Liver (tissue), 9 donors: ENCODE data around the gene CDH1. TPM values are rescaled to one million over a fixed set of nuclear protein-coding genes. Genes with fewer than 3 reads are reported as not detected.

Experiments used
- DNase-seq: peaks from one replicate; pipeline ENCODE4 v3.0.0-alpha.2; 2017; ENCODE audit warnings: low spot score
- H3K27ac ChIP-seq, 2 donors: one replicate each; pipeline ENCODE4 v1.7.0; 2013; ENCODE audit warnings: inconsistent platforms in 2 of 2, low read length in 2 of 2, control low read depth in 1 of 2, low read depth in 1 of 2, mild to moderate bottlenecking in 1 of 2
- H3K27me3 ChIP-seq, 4 donors: one replicate each; pipeline versions ENCODE4 v1.6.1 to v1.7.0; 2013; ENCODE audit warnings: low read length in 3 of 4, inconsistent platforms in 1 of 4, mild to moderate bottlenecking in 1 of 4, moderate library complexity in 1 of 4; ENCODE audit not compliant: control insufficient read depth in 4 of 4, insufficient read depth in 4 of 4
- H3K36me3 ChIP-seq, 4 donors: one replicate each; pipeline versions ENCODE4 v1.6.1 to v1.7.0; 2013; ENCODE audit warnings: low read length in 3 of 4, mild to moderate bottlenecking in 3 of 4, low read depth in 1 of 4, moderate library complexity in 1 of 4; ENCODE audit not compliant: control insufficient read depth in 4 of 4, insufficient read depth in 3 of 4
- H3K4me1 ChIP-seq, 4 donors: one replicate each; pipeline versions ENCODE4 v1.6.1 to v1.7.0; 2013; ENCODE audit warnings: low read length in 3 of 4, mild to moderate bottlenecking in 3 of 4, moderate library complexity in 1 of 4; ENCODE audit not compliant: control insufficient read depth in 4 of 4, insufficient read depth in 4 of 4
- H3K4me3 ChIP-seq, 3 donors: one replicate each; pipeline versions ENCODE4 v1.6.1 to v1.7.0; 2013; ENCODE audit warnings: low read length in 3 of 3, control low read depth in 1 of 3, low read depth in 1 of 3, mild to moderate bottlenecking in 1 of 3
- H3K9ac ChIP-seq, 2 donors: one replicate each; pipeline ENCODE4 v1.7.0; 2013; ENCODE audit warnings: low read length in 2 of 2, mild to moderate bottlenecking in 2 of 2, moderate library complexity in 2 of 2, control low read depth in 1 of 2, low read depth in 1 of 2
- H3K9me3 ChIP-seq, 4 donors: one replicate each; pipeline versions ENCODE4 v1.6.1 to v1.7.0; 2013; ENCODE audit warnings: low read length in 3 of 4; ENCODE audit not compliant: control insufficient read depth in 4 of 4
- EGR1 ChIP-seq, 2 donors: IDR thresholded peaks; 2 replicates each; pipeline ENCODE4 v1.6.1; 2016 to 2018; ENCODE audit warnings: antibody characterized with exemption in 2 of 2, low read depth in 2 of 2
- FOXA1 ChIP-seq: IDR thresholded peaks from 2 replicates; pipeline ENCODE4 v1.6.1; 2016; ENCODE audit warnings: antibody characterized with exemption
- FOXA2 ChIP-seq: IDR thresholded peaks from 2 replicates; pipeline ENCODE4 v1.6.1; 2016; ENCODE audit warnings: antibody characterized with exemption
- GABPA ChIP-seq, 2 donors: IDR thresholded peaks in 1 of 2; conservative IDR thresholded peaks in 1 of 2; 2 replicates each; pipeline ENCODE4 v1.6.1; 2016; ENCODE audit warnings: antibody characterized with exemption in 2 of 2, mild to moderate bottlenecking in 1 of 2, moderate library complexity in 1 of 2
- HNF4A ChIP-seq, 2 donors: conservative IDR thresholded peaks; 2 replicates each; pipeline ENCODE4 v1.6.1; 2016; ENCODE audit warnings: antibody characterized with exemption in 2 of 2, mild to moderate bottlenecking in 2 of 2
- HNF4G ChIP-seq: IDR thresholded peaks from 2 replicates; pipeline ENCODE4 v1.6.1; 2016; ENCODE audit warnings: antibody characterized with exemption
- JUND ChIP-seq, 2 donors: IDR thresholded peaks; 2 replicates each; pipeline ENCODE4 v1.6.1; 2016; ENCODE audit warnings: antibody characterized with exemption in 2 of 2
- NR2F2 ChIP-seq: IDR thresholded peaks from 2 replicates; pipeline ENCODE4 v1.6.1; 2016; ENCODE audit warnings: antibody characterized with exemption
- RAD21 ChIP-seq, 2 donors: IDR thresholded peaks; 2 replicates each; pipeline ENCODE4 v1.6.1; 2016; ENCODE audit warnings: antibody characterized with exemption in 2 of 2, mild to moderate bottlenecking in 2 of 2
- RXRA ChIP-seq, 2 donors: IDR thresholded peaks; 2 replicates each; pipeline ENCODE4 v1.6.1; 2017 to 2018; ENCODE audit warnings: antibody characterized with exemption in 2 of 2, mild to moderate bottlenecking in 1 of 2
- SP1 ChIP-seq: IDR thresholded peaks from 2 replicates; pipeline ENCODE4 v1.6.1; 2018; ENCODE audit warnings: antibody characterized with exemption, mild to moderate bottlenecking
- TAF1 ChIP-seq: conservative IDR thresholded peaks from 2 replicates; pipeline ENCODE4 v1.6.1; 2016; ENCODE audit warnings: antibody characterized with exemption, mild to moderate bottlenecking
- YY1 ChIP-seq: IDR thresholded peaks from 2 replicates; pipeline ENCODE4 v1.6.1; 2016; ENCODE audit warnings: antibody characterized with exemption, mild to moderate bottlenecking
- WGBS: extraction: QIAGEN DNeasy Blood & Tissue Kit; methylation state at CpG from one replicate; pipeline ENCODE4 v1.1.7; 2013; 5-methylcytosine and 5-hydroxymethylcytosine counted together
- polyA plus RNA-seq, 2 donors: library from polyadenylated mRNA; stranded (reverse) in 1 of 2; unstranded in 1 of 2; fragments of 200-250 nt in 1 of 2; fragments of >200 nt in 1 of 2; fragmentation: Nextera tagmentation in 1 of 2; extraction: Ambion mirVana in 1 of 2; gene quantifications; one replicate each; pipeline versions ENCODE4 v1.2.1 to v1.2.3, GENCODE V29; 2013 to 2015
- total RNA-seq, 2 donors: library from RNA; depleted of rRNA; stranded (reverse); fragments of >200 nt; gene quantifications; one replicate each; pipeline ENCODE4 v1.2.3, GENCODE V29; 2014
- TF ChIP-seq, protein P1 (sequence below): IDR thresholded peaks from 2 replicates; pipeline ENCODE4 v1.6.1; 2016; ENCODE audit warnings: antibody characterized with exemption
- TF ChIP-seq, protein P2 (sequence below): IDR thresholded peaks from 2 replicates; pipeline ENCODE4 v1.6.1; 2016; ENCODE audit warnings: antibody characterized with exemption, mild to moderate bottlenecking
- TF ChIP-seq, protein P3 (sequence below): fragments of 150-350 bp; IDR thresholded peaks from 2 replicates; pipeline ENCODE4 v1.5.1; 2017; ENCODE audit warnings: improper control_type of control experiment, low read depth, low read length; ENCODE audit not compliant: missing input control
- TF ChIP-seq, protein P4 (sequence below): IDR thresholded peaks from 2 replicates; pipeline ENCODE4 v1.6.1; 2016; ENCODE audit warnings: antibody characterized with exemption
- TF ChIP-seq, protein P5 (sequence below): IDR thresholded peaks from 2 replicates; pipeline ENCODE4 v1.6.1; 2016; ENCODE audit warnings: antibody characterized with exemption
- donor health status: healthy.
- donor health status: healthy.
- donor health status: healthy.
- donor health status: healthy.
- donor health status: healthy.

The CDH1 gene
- total and polyA plus RNA-seq, 4 donors: 21.8 to 69.3 (median 50.3) TPM

DNA sequence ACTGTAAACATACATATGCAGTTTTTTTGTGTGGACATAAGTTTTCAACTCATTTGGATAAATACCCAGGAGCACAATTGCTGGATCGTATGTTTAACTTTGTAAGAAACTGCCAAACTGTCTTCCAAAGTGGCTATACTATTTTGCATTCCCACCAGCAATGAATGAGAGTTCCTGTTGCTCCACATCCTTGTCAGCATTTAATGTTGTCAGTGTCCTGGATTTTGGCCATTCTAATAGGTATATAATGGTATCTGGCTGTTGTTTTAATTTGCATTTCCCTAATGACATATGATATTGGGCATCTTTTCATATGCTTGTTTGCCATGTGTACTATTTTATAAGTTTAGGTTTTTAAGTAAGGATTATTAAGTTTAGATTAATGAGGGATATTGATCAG lies 120.4 kb downstream of the CDH1 start:
- Histone ChIP-seq H3K27ac (no peak overlapping the region), H3K36me3 (peaks cover 0 to 7% (median 2%) of the 10 kb centered on the region in 4 donors)

More for the DNA sequence above, 120.4 kb downstream of the CDH1 start:
- no peak for TF ChIP-seq TAF1
- TF ChIP-seq RAD21 (IDR thresholded peaks at IDR 0.05): no peak
- TF ChIP-seq, protein P1, sequence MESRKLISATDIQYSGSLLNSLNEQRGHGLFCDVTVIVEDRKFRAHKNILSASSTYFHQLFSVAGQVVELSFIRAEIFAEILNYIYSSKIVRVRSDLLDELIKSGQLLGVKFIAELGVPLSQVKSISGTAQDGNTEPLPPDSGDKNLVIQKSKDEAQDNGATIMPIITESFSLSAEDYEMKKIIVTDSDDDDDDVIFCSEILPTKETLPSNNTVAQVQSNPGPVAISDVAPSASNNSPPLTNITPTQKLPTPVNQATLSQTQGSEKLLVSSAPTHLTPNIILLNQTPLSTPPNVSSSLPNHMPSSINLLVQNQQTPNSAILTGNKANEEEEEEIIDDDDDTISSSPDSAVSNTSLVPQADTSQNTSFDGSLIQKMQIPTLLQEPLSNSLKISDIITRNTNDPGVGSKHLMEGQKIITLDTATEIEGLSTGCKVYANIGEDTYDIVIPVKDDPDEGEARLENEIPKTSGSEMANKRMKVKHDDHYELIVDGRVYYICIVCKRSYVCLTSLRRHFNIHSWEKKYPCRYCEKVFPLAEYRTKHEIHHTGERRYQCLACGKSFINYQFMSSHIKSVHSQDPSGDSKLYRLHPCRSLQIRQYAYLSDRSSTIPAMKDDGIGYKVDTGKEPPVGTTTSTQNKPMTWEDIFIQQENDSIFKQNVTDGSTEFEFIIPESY: no peak
- TF ChIP-seq FOXA2: no peak
- TF ChIP-seq GABPA (IDR thresholded peaks at IDR 0.05 in 1 of 2, conservative IDR thresholded peaks at IDR 0.05 in 1 of 2): no peak
- TF ChIP-seq, protein P2, sequence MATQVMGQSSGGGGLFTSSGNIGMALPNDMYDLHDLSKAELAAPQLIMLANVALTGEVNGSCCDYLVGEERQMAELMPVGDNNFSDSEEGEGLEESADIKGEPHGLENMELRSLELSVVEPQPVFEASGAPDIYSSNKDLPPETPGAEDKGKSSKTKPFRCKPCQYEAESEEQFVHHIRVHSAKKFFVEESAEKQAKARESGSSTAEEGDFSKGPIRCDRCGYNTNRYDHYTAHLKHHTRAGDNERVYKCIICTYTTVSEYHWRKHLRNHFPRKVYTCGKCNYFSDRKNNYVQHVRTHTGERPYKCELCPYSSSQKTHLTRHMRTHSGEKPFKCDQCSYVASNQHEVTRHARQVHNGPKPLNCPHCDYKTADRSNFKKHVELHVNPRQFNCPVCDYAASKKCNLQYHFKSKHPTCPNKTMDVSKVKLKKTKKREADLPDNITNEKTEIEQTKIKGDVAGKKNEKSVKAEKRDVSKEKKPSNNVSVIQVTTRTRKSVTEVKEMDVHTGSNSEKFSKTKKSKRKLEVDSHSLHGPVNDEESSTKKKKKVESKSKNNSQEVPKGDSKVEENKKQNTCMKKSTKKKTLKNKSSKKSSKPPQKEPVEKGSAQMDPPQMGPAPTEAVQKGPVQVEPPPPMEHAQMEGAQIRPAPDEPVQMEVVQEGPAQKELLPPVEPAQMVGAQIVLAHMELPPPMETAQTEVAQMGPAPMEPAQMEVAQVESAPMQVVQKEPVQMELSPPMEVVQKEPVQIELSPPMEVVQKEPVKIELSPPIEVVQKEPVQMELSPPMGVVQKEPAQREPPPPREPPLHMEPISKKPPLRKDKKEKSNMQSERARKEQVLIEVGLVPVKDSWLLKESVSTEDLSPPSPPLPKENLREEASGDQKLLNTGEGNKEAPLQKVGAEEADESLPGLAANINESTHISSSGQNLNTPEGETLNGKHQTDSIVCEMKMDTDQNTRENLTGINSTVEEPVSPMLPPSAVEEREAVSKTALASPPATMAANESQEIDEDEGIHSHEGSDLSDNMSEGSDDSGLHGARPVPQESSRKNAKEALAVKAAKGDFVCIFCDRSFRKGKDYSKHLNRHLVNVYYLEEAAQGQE: no peak
- TF ChIP-seq RXRA (IDR thresholded peaks at IDR 0.05): no peak
- TF ChIP-seq, protein P3, sequence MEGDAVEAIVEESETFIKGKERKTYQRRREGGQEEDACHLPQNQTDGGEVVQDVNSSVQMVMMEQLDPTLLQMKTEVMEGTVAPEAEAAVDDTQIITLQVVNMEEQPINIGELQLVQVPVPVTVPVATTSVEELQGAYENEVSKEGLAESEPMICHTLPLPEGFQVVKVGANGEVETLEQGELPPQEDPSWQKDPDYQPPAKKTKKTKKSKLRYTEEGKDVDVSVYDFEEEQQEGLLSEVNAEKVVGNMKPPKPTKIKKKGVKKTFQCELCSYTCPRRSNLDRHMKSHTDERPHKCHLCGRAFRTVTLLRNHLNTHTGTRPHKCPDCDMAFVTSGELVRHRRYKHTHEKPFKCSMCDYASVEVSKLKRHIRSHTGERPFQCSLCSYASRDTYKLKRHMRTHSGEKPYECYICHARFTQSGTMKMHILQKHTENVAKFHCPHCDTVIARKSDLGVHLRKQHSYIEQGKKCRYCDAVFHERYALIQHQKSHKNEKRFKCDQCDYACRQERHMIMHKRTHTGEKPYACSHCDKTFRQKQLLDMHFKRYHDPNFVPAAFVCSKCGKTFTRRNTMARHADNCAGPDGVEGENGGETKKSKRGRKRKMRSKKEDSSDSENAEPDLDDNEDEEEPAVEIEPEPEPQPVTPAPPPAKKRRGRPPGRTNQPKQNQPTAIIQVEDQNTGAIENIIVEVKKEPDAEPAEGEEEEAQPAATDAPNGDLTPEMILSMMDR: no peak
- TF ChIP-seq, protein P4, sequence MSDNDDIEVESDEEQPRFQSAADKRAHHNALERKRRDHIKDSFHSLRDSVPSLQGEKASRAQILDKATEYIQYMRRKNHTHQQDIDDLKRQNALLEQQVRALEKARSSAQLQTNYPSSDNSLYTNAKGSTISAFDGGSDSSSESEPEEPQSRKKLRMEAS: no peak
- no peak for TF ChIP-seq HNF4A (conservative IDR thresholded peaks at IDR 0.05)
- no peak for TF ChIP-seq HNF4G
- TF ChIP-seq, protein P5, sequence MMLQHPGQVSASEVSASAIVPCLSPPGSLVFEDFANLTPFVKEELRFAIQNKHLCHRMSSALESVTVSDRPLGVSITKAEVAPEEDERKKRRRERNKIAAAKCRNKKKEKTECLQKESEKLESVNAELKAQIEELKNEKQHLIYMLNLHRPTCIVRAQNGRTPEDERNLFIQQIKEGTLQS: no peak
- TF ChIP-seq SP1: no peak
- TF ChIP-seq FOXA1: no peak
- no peak for TF ChIP-seq JUND (IDR thresholded peaks at IDR 0.05)
- TF ChIP-seq NR2F2: no peak
- TF ChIP-seq YY1: no peak
- TF ChIP-seq EGR1 (IDR thresholded peaks at IDR 0.05; ENCODE audit: low read depth in 2 of 2): no peak
- H3K9me3 ChIP-seq: no peaks in the 10 kb centered on the region
- no peak overlapping the region for H3K4me3 ChIP-seq
- H3K4me1 ChIP-seq: no peaks in the 10 kb centered on the region
- no peak for DNase-seq
- H3K9ac ChIP-seq: no peak overlapping the region
- WGBS: 93% methylated on average over 1 of the region's 1 CpG
- H3K27me3 ChIP-seq: no peaks in the 10 kb centered on the region
